Measurements from ENCODE around the gene SLC22A25.
"Not testable (repeated sequence)": the region's sequence is repeated elsewhere in the genome, so short reads cannot be mapped to it uniquely, and the experiment has no call there.

Gene SLC22A25

DNA sequence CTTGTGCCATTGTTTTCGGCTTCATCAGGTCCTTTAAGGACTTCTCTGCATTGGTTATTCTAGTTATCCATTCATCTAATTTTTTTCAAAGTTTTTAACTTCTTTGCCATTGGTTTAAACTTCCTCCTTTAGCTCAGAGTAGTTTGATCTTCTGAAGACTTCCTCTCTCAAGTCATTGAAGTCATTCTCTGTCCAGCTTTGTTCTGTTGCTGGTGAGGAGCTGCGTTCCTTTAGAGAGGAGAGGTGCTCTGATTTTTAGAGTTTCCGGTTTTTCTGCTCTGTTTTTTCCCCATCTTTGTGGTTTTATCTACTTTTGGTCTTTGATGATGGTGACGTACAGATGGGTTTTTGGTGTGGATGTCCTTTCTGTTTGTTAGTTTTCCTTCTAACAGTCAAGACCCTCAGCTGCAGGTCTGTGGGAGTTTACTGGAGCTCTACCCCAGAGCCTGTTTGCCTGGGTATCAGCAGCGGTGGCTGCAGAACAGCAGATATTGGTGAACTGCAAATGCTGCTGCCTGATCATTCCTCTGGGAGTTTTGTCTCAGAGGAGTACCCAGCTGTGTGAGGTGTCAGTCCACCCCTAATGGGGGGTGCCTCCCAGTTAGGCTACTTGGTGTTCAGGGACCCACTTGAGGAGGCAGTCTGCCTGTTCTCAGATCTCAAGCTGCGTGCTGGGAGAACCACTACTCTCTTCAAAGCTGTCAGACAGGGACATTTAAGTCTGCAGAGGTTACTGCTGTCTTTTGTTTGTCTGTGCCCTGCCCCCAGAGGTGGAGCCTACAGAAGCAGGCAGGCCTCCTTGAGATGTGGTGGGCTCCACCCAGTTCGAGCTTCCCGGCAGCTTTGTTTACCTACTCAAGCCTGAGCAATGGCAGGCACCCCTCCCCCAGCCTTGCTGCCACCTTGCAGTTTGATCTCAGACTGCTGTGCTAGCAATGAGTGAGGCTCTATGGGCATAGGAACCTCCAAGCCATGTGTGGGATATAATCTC is 7.6 kb downstream of the SLC22A25 start:
- not testable (repeated sequence) for DNase-seq (ENCODE audit: low read depth in 2 of 2)

DNA sequence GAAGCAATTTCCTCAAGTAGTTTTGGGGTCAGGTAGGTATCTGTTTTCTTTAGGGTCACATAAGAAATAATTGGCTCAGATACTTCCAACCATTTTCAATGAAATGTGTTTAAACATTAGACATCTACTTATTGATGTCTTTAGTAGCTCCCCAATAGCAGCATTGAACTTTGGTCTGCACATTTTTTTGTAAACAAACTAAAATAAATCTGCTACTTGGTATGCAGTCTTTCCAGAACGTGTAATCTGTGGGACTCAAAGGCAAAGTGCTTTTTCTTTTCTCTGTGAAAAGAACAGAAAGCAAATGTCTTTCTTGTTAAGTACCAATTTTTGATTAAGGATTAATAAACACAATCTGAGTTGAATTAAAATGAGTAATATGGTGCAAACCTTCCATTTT is 13.6 kb downstream of the SLC22A25 start:
- no peak for DNase-seq (ENCODE audit: low read depth in 2 of 2)

DNA sequence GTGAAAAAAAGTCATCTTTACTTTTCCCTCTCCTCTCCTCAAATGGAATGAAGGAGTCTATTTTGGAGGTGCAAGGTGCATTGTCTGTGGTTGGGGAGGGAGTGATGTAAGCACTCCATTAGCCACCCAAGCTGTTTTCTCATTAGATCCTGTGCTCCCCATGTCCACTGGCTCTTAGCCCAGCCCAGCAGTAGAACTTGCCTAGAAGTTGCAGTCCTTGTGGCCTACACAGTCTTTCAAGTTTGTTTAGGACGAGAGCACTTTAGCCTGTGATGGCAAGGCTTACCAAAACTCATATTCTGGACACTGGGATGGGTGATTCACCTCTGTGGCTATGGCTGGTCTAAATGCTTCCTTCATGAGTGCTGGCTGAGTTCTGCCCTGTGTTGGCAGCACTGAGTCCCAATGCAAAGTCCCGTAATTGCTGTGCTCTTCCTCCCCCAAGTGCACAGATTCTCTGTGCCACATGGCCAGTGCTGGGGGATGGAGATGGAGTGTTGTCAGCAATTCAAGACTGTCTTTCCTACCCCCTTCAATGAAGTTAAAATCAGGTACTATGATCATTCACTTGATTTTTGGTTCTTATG is 15.8 kb downstream of the SLC22A25 start:
- DNase-seq (ENCODE audit: low read depth in 2 of 2) = no peak

DNA sequence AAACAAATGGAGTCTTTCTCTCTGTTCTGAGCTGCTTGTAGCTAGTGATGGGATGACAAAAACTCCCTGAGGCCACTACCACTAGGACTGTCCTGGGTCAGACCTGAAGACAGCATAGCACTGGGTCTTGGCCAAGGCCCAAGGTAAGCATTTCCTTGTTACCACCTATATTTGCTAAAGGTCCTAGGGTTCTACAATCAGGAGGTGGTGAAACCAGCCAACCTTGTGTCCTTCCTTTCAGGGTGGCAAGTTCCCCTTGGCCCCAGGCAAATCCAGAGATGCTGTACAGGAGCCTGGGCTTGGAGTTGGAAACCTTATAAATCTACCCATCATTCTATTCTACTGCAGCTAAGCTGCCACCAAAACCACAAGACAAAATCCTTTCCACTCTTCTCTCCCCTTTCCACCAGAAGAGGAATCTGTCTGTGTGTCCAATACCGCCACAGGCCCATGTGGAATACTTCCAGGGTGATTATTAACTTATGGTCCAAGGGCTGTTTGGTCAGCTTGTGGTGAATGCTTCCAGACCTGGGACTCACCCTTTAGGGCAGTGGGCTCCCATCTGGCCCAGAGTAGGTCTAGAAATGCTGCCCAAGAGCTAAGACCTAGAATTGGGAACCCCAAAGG is 16.8 kb downstream of the SLC22A25 start:
- no peak for DNase-seq (ENCODE audit: low read depth in 2 of 2)

DNA sequence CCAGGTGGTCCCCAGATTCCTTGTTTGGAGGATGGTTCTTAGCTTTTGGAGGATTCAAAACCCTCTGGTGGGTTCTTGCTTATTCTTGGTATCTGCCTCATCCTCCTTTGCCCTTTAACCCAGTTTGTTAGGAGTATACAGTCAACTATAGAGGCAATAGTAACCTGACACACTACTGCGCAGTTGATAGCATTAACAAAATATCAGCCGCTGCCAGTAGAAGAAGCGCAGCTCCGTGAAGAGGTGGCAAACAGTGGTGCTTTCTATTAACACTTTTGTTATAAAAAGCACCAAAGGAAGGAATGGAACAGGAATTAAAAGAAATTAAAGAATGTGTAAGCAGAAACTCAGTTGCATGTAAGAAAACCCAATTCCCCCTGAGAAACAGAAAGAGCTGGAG is 29.3 kb downstream of the SLC22A25 start:
- no peak for DNase-seq (ENCODE audit: low read depth in 2 of 2)

DNA sequence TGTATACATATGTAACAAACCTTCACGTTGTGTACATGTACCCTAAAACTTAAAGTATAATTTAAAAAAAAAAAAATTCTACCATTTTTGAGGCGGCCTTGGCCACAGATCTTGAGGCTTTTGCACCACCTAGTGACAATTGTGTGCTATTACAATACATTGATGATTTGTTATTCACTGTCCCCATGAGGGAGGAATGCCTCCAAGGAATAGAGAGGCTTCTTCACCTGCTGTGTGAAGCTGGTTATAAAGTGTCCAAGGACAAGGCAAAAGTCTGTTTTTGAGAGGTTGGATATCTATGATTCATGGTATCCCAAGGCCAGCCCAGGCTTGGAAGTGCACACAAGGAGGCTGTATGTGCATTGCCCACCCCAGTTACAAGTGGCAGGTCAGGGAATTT is 30.7 kb downstream of the SLC22A25 start:
- DNase-seq (ENCODE audit: low read depth in 2 of 2) = no peak

DNA sequence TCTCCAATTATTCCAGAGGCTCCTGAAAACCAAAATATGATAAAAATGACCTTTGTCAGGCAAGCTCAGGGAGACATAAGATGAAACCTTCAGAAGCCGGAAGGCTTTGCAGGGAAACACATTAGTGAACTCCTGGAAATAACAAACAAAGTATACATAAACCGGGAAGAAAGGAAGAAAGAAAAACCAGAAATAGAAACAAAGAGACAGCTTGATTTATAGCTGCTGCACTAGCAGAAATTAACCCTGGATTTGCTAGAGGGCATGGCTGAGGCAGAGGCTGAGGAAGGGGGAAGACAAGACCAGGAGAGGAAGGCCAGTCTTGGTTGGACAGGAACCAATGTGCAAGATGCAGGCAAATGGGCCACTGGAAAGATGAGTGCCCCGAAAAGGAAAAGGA is 33.3 kb downstream of the SLC22A25 start:
- DNase-seq (ENCODE audit: low read depth in 2 of 2) = no peak

Data from stimulated activated CD8-positive, alpha-beta memory T cell treated with anti-CD3 and anti-CD28 coated beads, Interleukin-15, amount 100 ng/mL, for 48 hours (primary cell).